HG02763 (cell line): ENCODE data around the gene RAPGEF1.
"Not testable (repeated sequence)": the region's sequence is repeated elsewhere in the genome, so short reads cannot be mapped to it uniquely, and the experiment has no call there.

Source experiments
- ATAC-seq: cut with Tn5 transposase; IDR thresholded peaks from one replicate; pipeline ENCODE4 v1.9.1; 2021; ENCODE audit warnings: mild to moderate bottlenecking, moderate library complexity; ENCODE audit not compliant: unreplicated experiment

RAPGEF1 gene

GRCh38 chr9:131731644-131732043, 8.2 kb downstream of the RAPGEF1 start:
- ATAC-seq, result no peak

GRCh38 chr9:131731237-131731636, 8.6 kb downstream of the RAPGEF1 start:
- no peak for ATAC-seq

- ATAC-seq, result peak; percentile 26
Observed at GRCh38 chr9:131728961-131729360, 10.9 kb downstream of the RAPGEF1 start.

- ATAC-seq, result no peak
Observed at GRCh38 chr9:131728546-131728910, 11.3 kb downstream of the RAPGEF1 start.

DNA sequence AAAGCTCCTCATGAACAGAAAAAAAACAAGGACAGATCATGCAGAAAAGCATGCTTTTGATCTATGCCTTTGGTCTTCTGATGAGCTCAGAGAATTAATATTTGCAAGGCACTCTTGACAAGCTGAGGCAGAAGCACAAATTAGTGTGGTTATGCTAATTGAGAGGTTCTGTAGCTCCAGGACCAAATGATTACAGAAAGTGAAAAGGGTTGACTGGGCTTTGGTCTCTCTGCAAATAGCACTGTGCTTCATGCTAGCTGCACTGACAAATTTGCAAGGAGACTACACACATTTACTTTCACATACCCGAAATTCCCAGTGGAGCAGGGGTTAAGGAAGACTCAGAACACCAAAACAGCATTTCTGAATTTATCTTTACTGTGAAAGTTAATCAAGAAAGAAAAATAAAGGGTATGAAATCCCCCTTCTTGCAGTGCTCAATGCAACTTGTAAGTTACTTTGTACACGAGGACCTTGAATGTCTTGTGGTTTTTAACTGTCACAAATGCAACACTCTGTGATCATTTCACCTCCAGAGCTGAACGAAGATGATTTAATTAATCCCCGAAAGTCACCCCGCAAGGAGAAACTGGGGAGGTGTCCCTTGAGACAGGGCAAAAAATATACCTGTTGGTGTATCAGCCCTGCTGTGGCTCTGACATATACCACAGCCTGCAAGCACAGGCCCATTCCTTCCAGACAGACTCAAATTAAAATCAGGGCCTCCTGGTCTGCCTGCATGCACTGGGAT, 11.9 kb downstream of the RAPGEF1 start:
- peak; percentile 30 for ATAC-seq

GRCh38 chr9:131727184-131727759, 12.6 kb downstream of the RAPGEF1 start:
- no peak for ATAC-seq

DNA sequence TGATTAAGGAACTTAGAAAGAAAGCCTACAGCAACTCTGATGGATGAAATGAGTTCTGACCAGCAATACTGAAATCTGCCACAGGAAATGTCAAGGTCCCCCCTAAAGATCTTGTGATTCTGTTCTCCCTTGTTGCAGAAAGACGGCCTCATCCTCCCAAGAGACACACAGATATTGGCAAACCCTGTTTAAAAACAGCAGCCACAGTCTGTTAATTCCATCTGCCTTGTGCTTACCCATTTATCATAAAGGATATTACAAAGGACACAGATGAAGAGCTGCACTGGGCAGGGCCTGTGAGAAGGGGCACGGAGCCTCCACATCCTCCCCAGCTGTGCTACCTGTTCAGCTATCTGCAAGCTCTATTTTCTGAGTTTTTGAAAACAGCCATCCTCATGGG, 15.2 kb downstream of the RAPGEF1 start:
- no peak for ATAC-seq

GRCh38 chr9:131723632-131724031, 16.2 kb downstream of the RAPGEF1 start:
- ATAC-seq, result no peak

GRCh38 chr9:131722255-131722654, 17.6 kb downstream of the RAPGEF1 start:
- no peak for ATAC-seq

- ATAC-seq, result no peak
Observed at GRCh38 chr9:131721076-131721475, 18.8 kb downstream of the RAPGEF1 start.

GRCh38 chr9:131720330-131720729, 19.5 kb downstream of the RAPGEF1 start:
- no peak for ATAC-seq

DNA sequence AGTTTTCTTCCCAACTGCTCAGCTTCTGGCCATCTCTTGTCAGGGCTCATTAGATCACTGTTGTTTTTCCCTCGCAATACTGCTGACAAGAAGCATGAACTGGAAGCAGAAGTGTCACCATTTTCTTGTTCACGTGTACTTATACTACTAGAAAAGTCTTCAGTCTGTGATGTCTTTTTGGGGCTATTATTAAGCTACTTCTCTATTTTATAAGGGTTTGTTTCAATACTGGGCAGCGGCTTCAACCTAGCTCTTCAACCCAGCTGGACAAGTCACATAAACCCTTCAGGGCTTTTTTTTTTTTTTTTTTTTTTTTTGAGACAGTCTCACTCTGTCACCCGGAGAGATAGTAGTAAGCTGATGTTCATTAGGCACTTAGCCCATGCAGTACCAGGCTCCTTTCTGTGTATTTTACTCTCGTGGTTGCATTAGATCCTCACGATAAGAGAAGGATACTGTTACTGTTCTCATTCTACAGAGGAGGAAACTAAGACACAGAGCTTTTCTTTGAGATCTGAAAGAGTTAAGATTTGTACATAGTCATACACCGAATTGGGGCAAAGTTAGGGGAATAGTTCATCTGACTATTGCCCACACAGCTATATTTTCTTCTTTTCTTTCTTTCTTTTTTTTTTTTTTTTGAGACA, 20.5 kb downstream of the RAPGEF1 start:
- ATAC-seq, result no peak

GRCh38 chr9:131717719-131718460, 22.0 kb downstream of the RAPGEF1 start:
- ATAC-seq, result no peak

- no peak for ATAC-seq
Observed at GRCh38 chr9:131715906-131716305, 24.0 kb downstream of the RAPGEF1 start.

GRCh38 chr9:131714821-131715220, 25.1 kb downstream of the RAPGEF1 start:
- no peak for ATAC-seq

- no peak for ATAC-seq
Observed at GRCh38 chr9:131714161-131714646, 25.7 kb downstream of the RAPGEF1 start.

DNA sequence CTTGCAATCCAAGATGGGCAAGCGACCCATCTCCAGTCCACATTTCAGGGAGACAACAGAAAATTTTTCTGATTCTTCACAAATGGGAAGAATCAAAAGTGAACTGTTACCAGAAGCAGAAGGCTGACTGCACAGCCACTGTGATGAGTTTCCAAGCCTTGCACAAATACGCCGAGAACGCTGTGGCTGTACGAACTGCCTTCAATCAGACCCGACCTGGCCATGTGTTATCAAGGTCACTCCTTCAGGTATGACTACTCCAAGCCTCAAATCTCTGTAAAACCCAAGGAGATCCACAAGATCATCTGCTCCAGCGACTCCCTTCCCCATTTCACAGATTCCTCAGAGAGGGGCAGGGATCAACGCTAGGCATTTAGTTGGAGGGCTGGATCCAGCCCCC, 26.9 kb downstream of the RAPGEF1 start:
- no peak for ATAC-seq

- ATAC-seq, result no peak
Observed at GRCh38 chr9:131712151-131712716, 27.6 kb downstream of the RAPGEF1 start.

DNA sequence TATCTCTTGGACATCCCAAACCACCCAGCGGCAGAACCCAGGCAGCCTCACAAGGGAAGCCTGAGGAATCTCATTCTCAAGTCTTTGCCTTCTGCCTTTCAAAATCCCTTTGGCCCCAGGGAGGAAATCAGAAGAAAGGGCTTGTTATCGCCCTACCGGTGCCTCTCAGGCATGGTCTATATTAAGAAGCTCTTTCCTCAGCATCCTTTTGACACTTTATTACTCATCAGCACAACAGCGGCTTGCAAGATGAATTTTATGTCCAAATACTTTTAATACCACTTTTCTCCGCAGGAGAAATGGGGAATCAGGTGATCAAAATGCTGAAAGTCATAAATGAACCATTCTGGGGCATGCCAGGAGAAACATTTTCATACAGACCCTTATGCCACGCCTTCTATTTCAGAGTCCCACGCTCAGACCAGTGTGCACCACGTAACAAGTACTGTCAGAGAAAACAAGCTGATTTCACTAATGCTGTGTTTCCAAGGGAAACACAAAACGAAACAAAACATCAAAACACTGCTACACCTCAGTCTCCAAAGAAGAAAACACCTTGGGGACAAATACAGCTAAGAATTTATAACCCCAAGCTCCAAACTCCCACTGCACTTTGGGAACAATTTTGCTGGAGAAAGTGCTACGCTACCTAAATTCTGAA, 30.0 kb downstream of the RAPGEF1 start:
- ATAC-seq, result peak; percentile 46

DNA sequence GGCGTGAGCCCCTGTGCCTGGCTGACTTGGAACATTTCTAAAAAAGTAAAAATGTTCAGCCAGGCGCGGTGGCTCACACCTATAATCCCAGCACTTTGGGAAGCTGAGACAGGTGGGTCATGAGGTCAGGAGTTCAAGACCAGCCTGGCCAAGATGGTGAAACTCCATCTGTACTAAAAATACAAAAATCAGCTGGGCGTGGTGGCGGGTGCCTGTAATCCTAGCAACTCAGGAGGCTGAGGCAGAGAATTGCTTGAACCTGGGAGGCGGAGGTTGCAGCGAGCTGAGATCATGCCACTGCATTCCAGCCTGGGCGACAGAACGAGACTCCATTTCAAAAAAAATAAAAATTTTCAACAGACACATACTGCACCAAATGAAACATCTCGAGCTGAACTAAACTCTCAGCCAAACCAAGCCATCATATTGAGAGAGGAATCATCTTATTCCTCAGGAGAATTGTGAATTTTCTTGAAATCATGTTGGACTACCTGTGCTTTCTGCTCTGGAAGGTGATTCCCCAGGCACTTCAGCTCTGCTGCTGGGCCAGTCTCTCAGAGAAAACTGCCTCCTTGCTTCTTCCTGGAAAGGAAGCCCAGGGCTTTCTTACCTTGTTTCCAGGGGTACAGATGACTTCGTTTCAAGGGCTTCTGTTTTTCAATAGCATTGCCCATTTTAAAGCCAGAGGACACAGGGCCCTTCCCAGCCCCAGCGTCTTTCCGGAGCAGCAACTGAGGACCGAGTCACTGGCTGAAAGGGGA, 30.7 kb downstream of the RAPGEF1 start:
- ATAC-seq, result not testable (repeated sequence)
